Measurements from ENCODE around the gene PRKCZ. TPM values are rescaled to one million over a fixed set of nuclear protein-coding genes. Genes with fewer than 3 reads are reported as not detected.

PRKCZ gene
- total and polyA plus RNA-seq, 12 donors, result 8.4 to 18.4 (median 14.5) TPM

- WGBS, 2 donors, result 33 to 50% methylated on average over 39 of the region's 39 CpGs
- ATAC-seq (peak; percentile 55 to 92 (median 75)), DNase-seq (peak; percentile 55 to 60)
- no peak for TF ChIP-seq CTCF (IDR thresholded peaks at IDR 0.05)
- Histone ChIP-seq H3K9me3 (no peaks in the 10 kb centered on the region), H3K27ac (peak overlapping the region in 9 of 10 donors; percentile 29 to 75 (median 57)), H3K4me3 (peak overlapping the region in 5 of 10 donors; percentile 15 to 30 (median 25)), H3K4me1 (peaks cover 0 to 22% (median 15%) of the 10 kb centered on the region in 9 donors), H3K36me3 (no peaks in the 10 kb centered on the region), H3K27me3 (peaks cover 0 to 41% (median 30%) of the 10 kb centered on the region in 7 donors)
- intact Hi-C loops (cut with DNase I), result no loop called here
Measured at GRCh38 chr1:2025491-2025981, 24.7 kb upstream of the PRKCZ start.

- peaks cover 0 to 30% (median 15%) of the 10 kb centered on the region in 9 donors for H3K4me1 ChIP-seq
- H3K4me3 ChIP-seq, result no peak overlapping the region
- H3K27me3 ChIP-seq, result peaks cover 0 to 15% (median 5%) of the 10 kb centered on the region in 7 donors
- ATAC-seq (no peak), DNase-seq (no peak)
- no peak for TF ChIP-seq CTCF (IDR thresholded peaks at IDR 0.05)
- WGBS, 2 donors, result 90 to 91% methylated on average over 46 of the region's 46 CpGs
- intact Hi-C loops (cut with DNase I), result no loop called here
- no peaks in the 10 kb centered on the region for H3K36me3 ChIP-seq
- no peaks in the 10 kb centered on the region for H3K9me3 ChIP-seq
- no peak overlapping the region for H3K27ac ChIP-seq
Measured at GRCh38 chr1:2027961-2028583, 22.1 kb upstream of the PRKCZ start.

DNA sequence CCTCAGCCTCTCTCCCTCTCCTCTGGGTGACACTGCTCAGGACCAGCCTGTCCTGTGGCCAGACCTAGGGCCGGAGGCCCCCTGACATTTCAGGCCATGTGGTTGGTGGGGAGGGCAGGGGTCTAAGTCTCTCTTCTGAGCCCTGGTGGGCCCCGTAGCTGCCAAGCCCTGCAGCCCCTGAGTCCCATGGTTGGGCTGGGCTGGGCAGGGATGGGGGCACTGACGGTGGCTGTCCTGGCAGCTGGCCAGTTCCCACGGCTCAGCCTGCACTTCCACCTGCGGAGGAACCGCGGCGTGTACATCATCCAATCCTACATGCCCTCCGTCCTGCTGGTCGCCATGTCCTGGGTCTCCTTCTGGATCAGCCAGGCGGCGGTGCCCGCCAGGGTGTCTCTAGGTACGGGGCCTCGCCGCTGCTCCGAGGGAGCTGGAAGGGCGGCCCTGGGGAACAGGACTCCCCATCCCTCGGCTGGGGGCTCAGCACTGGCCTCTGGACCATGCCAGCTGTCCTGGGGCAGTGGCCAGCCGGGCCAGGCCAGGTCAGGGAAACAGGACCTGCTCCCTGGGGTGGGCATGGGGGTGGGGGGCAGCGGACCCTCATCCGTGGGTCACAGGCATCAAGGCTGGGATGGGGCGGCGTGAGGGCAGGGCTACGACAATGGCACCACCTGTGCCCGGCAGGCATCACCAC, 21.2 kb upstream of the PRKCZ start:
- H3K27ac ChIP-seq, result no peak overlapping the region
- WGBS, 2 donors, result 87 to 88% methylated on average over 26 of the region's 26 CpGs
- DNase-seq, result no peak
- no peaks in the 10 kb centered on the region for H3K9me3 ChIP-seq
- TF ChIP-seq CTCF (IDR thresholded peaks at IDR 0.05), result no peak
- H3K36me3 ChIP-seq, result no peaks in the 10 kb centered on the region
- intact Hi-C loops (cut with DNase I), result no loop called here
- no peak overlapping the region for H3K4me3 ChIP-seq
- peaks cover 0 to 32% (median 15%) of the 10 kb centered on the region in 9 donors for H3K4me1 ChIP-seq
- no peak for ATAC-seq
- H3K27me3 ChIP-seq, result peaks cover 0 to 6% (median 0%) of the 10 kb centered on the region in 7 donors

DNA sequence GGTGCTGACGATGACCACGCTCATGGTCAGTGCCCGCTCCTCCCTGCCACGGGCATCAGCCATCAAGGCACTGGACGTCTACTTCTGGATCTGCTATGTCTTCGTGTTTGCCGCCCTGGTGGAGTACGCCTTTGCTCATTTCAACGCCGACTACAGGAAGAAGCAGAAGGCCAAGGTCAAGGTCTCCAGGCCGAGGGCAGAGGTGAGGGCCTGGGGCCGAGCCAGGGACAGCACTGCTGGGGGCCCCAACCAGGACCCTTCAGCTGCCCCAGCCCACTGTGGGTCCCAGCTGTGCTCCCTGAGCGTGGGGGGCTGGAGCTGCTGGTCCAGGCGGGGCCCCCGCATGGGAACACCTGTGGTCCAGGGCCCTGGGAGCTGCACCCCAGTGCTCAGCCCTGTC, 20.6 kb upstream of the PRKCZ start:
- H3K4me3 ChIP-seq, result no peak overlapping the region
- H3K9me3 ChIP-seq, result no peaks in the 10 kb centered on the region
- no peak for TF ChIP-seq CTCF (IDR thresholded peaks at IDR 0.05)
- ATAC-seq (no peak), DNase-seq (no peak)
- H3K27me3 ChIP-seq, result peaks cover 0 to under 1% (median 0%) of the 10 kb centered on the region in 7 donors
- no peaks in the 10 kb centered on the region for H3K36me3 ChIP-seq
- H3K4me1 ChIP-seq, result peaks cover 0 to 30% (median 15%) of the 10 kb centered on the region in 9 donors
- WGBS, 2 donors, result 92 to 95% methylated on average over 15 of the region's 15 CpGs
- intact Hi-C loops (cut with DNase I), result no loop called here
- H3K27ac ChIP-seq, result no peak overlapping the region
